Stimulated activated CD8-positive, alpha-beta memory T cell treated with anti-CD3 and anti-CD28 coated beads, Interleukin-2, amount 100 ng/mL, for 1 hour (primary cell): ENCODE measurements around the gene CAD.
"Not testable (repeated sequence)": the region's sequence is repeated elsewhere in the genome, so short reads cannot be mapped to it uniquely, and the experiment has no call there.

Source experiments
- DNase-seq, 2 donors: peaks; one replicate each; pipeline ENCODE4 v3.0.0-alpha.2; 2020; ENCODE audit warnings: low read depth in 2 of 2

CAD gene

DNA sequence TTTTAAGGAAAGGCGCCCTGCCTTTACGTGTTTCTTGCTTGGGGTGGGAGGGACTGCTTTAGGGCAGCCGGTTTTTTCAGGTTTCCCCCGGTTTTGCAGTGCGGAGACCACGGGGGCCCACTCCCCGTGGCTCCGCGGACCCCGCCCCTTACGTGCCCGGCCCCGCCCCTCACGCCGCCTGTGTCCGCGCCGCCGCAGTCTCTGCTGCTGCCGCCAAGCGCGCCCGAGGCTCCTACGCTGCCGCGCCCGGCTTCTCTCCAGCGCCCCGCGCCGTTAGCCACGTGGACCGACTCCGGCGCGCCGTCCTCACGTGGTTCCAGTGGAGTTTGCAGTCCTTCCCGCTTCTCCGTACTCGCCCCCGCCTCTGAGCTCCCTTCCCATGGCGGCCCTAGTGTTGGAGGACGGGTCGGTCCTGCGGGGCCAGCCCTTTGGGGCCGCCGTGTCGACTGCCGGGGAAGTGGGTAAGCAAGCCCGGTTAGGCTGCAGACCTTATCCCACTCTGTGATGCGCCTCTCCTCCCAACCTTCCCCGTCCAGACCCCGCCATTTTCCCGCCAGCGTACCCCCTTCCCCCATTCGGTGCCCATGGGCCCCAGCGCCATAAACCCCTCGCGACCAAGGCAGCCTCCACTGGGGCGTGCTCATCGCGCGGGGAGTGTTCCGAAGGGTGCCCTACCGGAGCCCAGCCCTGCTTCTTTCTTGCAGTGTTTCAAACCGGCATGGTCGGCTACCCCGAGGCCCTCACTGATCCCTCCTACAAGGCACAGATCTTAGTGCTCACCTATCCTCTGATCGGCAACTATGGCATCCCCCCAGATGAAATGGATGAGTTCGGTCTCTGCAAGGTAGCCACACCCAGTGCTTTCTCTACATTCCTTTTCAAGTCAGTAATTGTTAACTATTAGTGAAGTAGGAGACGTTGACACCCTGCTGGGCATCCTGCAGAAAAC lies at the start of gene CAD:
Gene CAD (plus strand): TSS at position 197 of the 949 bp plus-strand sequence. CDS start 183 bp downstream, at position 380.
- peak; percentile 65 to 72 for DNase-seq

DNA sequence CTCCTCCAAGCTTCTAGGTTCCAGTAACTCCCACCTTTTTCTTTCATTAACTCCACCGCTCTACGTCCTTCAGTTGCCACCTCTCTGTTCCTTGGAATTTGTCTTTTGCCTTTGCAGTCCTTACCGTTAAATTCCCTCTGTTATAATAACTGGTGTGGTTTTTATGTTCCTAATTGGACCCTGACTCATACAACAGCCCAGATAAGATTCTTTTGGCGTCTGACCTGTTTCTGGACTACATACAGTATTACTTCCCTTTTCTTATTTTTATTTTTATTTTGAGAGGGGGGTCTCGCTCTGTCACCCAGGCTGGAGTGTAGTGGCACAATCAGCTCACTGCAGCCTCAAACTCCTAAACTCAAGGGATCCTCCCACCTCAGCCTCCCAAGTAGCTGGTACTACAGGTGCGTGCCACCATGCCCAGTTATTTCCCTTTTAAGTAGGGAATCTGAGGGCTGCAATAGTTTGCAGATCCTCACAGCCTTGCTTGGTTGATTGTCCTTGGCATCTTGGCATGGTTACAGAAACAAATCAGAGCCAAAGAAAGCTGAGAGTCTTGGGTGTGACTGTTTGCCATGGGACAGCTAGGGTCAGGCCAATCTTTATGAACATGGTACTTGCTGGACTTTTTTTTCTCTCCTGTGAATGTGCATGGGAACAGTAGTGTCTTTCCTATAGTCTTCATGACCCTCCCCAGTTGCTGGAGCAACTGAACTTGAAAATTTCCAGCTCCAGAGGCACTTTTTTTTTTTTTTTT lies 46.4 kb upstream of the CAD start:
- no peak for DNase-seq

DNA sequence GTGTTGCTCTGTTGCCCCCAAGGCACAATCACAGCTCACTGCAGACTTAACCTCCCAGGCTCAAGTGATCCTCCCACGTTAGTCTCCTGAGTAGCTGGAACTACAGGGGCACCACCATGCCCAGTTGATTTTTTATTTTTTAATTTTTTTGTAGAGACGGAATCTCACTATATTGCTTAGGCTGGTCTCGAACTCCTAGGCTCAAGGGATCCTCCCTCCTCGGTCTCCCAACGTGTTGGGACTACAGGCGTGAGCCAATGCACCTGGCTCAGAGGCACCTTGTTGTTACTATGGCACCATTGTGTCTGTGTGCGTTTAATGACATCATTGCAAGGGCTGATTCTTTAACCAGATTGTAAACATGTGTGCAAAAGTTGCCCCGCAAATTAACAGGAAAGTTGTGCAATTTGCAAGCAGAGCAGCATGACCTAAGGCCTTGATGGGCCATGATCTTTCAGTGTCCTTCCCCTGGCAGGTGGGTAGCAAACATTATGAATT lies 45.8 kb upstream of the CAD start:
- no peak for DNase-seq

DNA sequence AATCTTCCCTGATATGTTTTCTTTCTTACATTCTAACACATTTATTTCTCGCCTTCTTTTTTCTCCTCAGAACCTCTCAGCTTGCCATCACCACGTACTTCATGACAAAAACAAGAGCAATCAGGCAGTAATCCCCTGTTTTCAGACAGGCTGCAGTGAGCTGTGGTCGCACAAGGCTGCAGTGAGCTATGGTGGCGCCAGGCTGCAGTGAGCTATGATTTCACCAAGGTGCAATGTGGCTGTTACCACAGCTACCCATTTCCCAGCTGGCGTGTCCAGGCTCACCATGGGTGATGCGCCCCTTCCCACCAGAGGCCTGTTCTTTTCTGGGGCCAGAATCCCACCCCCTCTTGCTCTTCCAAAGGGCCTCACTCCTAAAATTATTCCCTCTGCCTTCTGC lies 42.5 kb upstream of the CAD start:
- DNase-seq, result no peak

DNA sequence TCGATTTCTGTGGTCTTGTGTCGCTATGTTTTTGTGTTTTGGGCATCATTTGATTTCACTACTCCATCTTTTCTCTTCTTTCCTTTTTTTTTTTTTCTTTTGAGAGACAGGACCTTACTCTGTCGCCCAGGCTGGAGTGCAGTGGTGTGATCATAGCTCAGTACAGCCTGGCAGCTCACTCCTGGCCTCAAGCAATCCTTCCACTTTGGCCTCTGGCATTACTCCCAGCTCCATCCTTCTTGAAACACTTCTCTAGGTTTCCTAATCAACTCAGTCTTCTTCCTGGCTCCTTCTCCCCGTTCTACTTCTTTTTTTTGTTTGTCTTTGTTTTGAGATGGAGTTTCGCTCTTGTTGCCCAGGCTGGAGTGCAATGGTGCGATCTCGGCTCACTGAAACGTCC lies 41.8 kb upstream of the CAD start:
- no peak for DNase-seq

DNA sequence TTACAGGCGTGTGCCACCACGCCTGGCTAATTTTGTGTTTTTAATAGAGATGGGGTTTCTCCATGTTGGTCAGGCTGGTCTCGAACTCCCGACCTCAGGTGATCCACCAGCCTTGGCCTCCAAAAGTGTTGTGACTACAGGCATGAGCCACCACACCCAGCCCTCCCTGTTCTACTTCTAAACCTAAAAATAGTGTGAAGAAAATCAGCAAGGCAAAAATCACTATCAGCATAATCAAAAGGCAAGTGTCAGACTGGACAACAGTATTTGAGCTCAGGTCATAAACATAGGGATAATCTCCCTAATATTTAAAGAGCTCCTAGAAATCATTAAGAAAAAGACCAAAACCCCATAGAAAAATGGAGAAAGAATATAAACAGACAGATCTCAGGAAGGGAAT lies 41.4 kb upstream of the CAD start:
- DNase-seq, result not testable (repeated sequence)

DNA sequence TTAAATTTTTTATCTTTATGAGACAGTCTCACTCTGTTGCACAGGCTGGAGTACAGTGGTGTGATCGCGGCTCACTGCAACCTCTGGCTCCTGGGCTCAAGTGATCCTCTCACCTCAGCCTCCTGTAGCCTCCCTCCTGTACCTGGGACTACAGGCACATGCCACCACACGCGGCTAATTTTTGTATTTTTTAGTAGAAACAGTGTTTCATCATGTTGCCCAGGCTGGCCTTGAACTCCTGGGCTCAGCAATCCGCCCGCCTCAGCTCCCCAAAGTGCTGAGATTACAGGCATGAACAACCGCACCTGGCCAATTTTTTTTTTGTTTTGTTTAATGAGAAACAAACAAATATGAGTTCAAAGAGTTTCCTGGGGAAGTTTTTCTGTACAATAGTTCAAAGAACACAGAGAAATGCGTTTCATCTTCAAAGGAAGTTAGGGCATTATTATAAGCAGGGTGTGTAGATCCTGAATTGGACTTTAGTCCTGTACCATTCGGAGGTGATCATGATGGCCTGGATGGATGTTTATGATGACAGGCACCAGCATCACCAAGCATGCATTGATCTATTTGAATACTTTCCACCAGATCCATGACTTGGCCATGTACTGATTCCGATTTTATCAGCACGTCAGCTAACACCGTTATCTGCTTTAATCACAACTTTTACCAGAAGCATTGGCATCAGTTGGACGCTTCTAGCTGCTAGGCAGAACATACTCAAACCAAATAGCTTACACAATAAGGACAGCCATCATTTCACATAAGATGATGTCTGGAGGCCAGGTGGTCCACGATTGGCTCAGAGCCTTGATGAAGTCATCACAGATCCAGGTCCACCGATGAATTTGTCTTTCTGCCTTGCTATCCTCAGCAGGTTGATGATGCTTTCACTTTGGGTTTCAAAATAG lies 39.5 kb upstream of the CAD start:
- no peak for DNase-seq

DNA sequence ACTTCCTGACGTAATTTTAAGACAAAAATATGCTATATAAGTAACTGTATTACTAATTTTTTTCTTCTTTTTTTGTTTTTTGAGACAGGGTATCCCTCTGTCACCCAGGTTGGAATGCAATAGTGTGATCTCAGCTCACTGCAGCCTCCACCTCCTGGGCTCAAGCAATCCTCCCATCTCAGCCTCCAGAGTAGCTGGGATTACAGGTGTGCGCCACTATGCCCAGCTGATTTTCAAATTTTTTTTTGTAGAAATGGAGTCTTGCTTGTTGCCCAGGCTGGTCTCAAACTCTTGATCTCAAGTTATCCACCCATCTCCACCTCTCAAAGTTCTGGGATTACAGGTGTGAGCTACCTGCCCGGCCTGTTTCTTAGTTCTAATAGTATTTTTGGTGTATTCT lies 38.7 kb upstream of the CAD start:
- no peak for DNase-seq

DNA sequence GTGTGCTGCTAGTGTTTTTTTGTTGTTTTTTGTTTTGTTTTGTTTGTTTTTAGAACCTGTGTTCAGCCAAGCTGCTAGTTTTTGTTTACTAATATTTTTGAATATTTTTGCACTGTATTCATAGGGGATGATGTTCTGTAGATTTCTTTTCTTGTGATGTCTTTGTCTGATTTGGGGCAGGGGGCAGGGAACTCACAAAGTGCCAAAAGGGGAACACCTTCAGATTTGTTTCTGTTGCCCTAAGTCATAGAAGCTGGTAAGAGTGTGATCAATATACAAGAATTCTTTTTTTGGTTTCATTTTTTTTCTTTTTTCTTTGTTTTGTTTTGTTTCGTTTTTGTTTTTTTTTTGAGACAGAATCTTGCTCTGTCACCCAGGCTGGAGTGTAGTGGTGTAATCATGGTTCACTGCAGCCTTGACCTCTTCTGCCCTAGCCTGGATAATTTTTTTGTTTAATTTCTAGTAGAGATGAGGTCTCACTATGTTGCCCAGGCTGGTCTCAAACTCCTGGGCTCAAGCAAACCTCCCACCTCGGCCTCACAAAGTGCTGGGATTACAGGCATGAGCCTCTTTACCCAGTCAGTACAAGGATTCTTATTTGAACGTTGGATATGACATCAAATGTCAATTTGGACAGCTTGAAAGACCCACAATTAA lies 37.7 kb upstream of the CAD start:
- DNase-seq, result no peak

DNA sequence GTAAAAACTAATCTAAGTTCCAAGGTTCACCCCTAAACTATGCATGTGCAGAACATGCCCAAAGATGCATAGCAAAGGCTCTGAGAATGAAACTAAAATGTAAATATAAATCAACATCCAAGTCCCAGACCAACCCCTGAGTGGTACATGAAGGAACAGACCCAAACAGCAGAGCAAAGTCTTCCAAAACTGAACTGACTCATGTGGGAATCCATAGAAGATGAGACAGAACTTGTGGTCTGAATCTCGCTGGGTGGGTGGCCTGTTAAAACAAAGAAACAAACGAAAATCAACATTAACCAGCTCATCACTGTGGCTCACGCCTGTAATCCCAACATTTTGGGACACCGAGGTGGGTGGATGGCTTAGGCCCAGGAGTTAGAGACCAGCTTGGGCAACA lies 34.8 kb upstream of the CAD start:
- DNase-seq, result no peak

DNA sequence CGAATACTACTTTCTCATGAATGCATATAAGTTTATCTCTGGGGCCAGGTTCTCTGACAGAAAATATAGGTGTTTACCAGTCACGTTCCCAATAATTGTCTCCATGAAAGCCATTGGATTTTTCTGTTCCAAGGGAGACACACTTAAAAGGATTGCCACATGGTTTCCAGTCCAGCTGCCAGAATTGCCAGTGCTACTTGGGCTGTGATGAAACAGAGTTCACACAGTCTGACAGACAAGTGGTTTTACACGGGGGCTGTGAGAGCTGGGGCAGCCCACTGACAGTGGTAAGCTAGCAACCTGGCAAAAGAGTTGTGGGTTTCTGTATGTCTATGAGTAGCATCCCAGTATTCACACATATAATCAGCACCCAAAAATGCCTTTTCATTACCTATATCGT lies 33.1 kb upstream of the CAD start:
- no peak for DNase-seq

DNA sequence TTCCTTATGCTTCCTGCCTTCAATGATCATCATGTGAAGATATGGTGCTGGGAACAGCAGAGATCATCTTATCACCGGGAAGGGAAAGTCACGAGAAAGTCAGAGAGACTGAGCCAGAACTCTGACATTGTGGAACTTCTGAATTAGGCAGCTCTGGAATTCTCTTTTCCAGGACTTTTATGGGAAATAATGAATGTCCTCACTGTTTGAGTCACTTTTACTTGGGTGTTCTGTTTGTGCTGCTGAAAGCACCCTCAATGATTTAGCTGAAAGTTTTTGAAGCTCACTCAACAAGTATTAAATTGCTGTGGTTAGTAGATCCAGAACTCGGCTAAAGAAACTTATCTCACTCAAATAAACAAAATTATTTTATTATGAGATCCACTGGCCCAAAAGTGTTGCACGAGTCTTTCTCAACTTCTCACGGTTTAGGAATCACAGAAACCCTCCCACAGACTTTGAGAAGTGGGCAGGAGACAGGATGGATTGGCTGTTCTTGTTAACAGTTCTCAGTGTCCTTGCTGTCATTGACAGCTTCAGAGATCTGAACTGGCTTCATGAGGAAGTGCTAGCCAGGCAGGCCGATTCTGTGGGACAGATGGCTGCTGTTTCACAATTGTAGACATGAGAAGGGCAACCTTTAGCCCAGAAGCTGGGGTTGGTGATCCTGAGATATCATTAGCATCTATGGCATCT lies 31.7 kb upstream of the CAD start:
- no peak for DNase-seq

DNA sequence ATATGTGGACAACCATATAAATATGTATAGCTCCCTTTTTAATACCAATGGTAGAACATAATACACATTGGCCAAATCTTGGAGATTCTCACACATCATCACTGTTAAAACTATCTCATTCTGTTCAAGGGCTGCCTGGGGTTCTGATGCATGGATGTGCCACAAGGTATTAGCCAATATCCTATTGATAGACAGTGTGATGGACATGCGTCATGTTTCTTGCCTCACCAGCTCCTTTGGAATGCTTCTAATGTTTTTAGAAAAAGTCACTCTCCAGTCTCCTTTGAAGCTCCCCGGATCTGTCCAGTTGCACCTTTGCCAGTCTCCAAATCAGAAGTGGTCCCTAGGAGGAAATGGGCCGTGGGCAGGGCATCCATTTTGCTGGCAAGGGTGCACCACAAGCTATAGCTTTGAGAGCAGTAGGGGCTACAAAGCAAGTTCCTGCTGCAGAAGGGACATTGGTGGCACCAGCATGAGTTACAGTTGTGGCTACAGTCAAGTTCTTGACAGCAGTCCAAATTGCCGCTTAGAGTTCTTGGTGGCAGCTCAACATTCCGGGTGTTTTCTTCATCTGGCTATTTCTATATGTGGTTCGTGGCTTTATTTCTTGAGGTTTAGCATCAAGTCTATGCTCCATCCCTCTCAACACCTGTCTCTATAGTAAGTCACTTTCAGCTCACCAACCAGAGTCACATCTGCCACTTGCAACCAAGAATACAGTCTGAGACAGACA lies 30.4 kb upstream of the CAD start:
- no peak for DNase-seq

DNA sequence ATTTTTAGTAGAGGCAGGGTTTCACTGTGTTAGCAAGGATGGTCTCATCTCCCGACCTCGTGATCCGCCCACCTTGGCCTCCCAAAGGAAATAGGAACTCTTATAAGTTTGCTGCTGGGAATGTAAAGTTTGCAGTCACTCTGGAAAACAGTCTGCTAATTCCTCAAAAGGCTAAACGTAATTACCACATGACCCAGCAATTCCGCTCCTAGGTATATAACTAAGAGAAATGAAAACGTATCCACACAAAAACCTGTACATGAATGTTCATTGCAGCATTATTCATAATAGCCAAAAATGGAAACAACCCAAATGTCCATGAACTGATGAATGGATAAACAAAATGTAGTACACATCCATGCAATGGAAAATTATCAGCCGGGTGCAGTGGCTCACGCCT lies 27.2 kb upstream of the CAD start:
- no peak for DNase-seq

DNA sequence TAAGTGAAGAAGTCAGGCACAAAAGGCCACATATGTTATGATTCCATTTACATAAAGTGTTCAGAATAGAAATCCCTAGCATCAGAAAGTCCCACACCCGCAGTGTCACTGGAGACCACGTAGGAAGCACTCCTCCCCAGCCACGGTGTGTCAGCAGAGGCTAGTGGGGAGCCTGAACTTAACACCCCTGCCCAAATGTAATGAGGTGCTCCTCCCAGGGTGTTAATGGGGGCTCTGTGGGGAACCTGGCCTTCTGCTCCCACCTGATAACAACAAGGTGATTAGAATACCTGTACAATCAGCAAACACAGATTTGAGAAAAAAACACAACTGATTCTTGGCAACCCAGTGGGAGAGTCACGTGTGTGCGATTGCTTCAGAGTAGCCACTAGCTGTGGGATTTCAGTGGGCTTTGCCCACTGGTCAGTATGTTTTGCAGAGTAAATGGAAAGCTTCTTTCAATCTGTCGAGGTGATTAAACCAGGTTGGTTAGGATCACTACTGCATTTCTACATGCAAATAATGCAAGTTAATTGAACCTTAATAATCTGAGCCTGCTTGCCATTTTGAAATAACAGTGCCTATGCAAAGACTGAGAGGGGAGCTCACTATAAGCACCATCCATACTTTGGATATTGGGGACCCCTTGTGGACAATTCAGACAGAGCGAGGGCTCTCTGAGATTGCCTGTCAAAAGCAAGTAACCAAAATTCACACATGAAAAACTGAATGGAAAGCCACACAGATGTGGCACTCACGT lies 25.9 kb upstream of the CAD start:
- DNase-seq, result no peak

DNA sequence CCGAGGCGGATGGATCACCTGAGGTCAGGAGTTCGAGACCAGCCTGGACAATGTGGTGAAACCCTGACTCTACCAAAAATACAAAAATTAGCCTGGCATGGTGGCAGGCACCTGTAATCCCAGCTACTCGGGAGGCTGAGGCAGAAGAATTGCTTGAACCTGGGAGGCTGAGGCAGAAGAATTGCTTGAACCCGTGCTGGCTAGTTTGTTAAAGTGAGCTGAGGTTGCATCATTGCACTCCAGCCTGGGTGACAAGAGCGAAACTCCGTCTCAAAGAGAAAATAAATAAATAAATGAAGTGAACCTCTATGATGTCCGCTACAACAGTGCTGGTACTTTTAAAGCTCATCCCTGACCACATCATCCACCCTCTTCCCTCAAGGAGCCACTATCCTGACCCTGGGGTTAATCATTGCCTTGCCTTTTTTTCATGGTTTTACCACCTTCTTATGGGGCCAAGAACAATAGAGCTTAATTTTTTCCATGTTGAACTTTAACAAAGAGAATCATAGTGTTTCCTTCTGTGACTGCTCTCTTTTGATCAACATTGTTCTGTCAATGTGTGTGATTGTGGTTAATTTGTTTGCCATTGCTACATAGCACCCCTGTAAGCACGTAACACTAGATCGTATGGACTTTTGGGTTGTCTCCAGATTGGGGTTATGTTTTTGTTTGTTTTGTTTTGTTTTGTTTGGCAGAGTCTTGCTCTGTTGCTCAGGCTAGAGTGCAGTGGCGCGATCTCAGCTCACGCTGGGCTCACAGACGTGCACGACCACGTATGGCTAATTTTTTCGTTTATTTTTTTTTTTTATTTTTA lies 22.4 kb upstream of the CAD start:
- no peak for DNase-seq

DNA sequence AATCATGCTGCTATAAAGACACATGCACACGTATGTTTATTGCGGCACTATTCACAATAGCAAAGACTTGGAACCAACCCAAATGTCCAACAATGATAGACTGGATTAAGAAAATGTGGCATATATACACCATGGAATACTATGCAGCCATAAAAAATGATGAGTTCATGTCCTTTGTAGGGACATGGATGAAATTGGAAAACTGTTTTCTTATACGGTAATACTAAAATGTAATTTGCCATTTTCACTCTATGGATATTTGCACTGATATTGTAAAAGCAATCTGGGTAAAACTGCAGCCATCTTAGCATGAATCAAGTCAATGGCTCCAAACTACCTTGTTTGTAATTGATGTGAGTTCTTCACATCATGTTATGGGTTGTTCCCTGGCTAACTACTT lies 21.4 kb upstream of the CAD start:
- DNase-seq, result not testable (repeated sequence)

DNA sequence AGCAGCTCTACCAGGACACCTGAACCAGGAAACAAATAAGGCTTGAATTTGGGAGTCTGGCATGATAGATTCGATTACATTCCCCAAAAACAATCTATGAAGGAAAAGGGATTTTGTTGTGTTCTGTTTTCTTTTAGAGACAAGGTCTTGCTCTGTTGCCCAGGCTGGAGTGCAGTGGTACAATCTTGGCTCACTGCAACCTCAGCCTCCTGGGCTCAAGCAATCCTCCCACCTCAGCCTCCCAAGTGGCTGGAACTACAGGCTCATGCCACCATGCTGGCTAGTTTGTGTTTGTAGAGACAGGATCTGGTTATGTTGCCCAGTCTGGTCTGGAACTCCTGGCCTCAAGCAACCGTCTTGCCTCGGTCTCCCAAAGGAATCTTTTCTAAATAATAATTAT lies 19.1 kb upstream of the CAD start:
- DNase-seq, result not testable (repeated sequence)
